HFF-Myc (cell line): Measurements from ENCODE around the gene SUSD5.

Experiments
- DNase-seq: peaks from one replicate; pipeline ENCODE4 v3.0.0-alpha.2; 2011; ENCODE audit warnings: low read depth; ENCODE audit errors: extremely low read depth
- H3K4me3 ChIP-seq: replicated peaks from 2 replicates; pipeline ENCODE4 v1.5.1; 2011; ENCODE audit warnings: low read depth, mild to moderate bottlenecking, control low read depth, low read length
- CTCF ChIP-seq: IDR thresholded peaks from 2 replicates; pipeline ENCODE4 v1.5.1; 2012; ENCODE audit warnings: mild to moderate bottlenecking, low read depth, low read length, control low read depth; ENCODE audit errors: missing control alignments

SUSD5 gene

GRCh38 chr3:33237439-33237838 is 18.8 kb upstream of the SUSD5 start:
- DNase-seq = no peak
- H3K4me3 ChIP-seq = no peak overlapping the region
- TF ChIP-seq CTCF = no peak

- H3K4me3 ChIP-seq = no peak overlapping the region
- no peak for DNase-seq
- TF ChIP-seq CTCF = no peak
These were observed 17.4 kb upstream of the SUSD5 start for GRCh38 chr3:33236005-33236404.

- DNase-seq = no peak
- no peak for TF ChIP-seq CTCF
- no peak overlapping the region for H3K4me3 ChIP-seq
These were observed 15.3 kb upstream of the SUSD5 start for GRCh38 chr3:33233884-33234283.

GRCh38 chr3:33231756-33232465 is 13.3 kb upstream of the SUSD5 start:
- no peak overlapping the region for H3K4me3 ChIP-seq
- DNase-seq = no peak
- TF ChIP-seq CTCF = no peak

- DNase-seq = no peak
- H3K4me3 ChIP-seq = no peak overlapping the region
- no peak for TF ChIP-seq CTCF
These were observed 11.3 kb upstream of the SUSD5 start for GRCh38 chr3:33229947-33230346.

- no peak for DNase-seq
These were observed 10.5 kb upstream of the SUSD5 start for GRCh38 chr3:33229066-33229465.

More at GRCh38 chr3:33229066-33229465, 10.5 kb upstream of the SUSD5 start:
- H3K4me3 ChIP-seq = no peak overlapping the region
- no peak for TF ChIP-seq CTCF
